Mesendoderm (in vitro differentiated cells): ENCODE measurements around the gene NR3C1.

ENCODE experiments used
- DNase-seq: peaks from one replicate; pipeline ENCODE4 v3.0.0; 2013
- H2AK5ac ChIP-seq: 2 replicates; pipeline ENCODE4 v1.6.1; 2013; ENCODE audit warnings: low read length, inconsistent platforms
- H2BK120ac ChIP-seq: 2 replicates; pipeline ENCODE4 v1.6.1; 2013; ENCODE audit warnings: low read depth, mild to moderate bottlenecking, low read length, moderate library complexity, mixed read lengths
- H2BK15ac ChIP-seq: replicated peaks from 2 replicates; pipeline ENCODE4 v1.6.1; 2013; ENCODE audit warnings: low read depth, mild to moderate bottlenecking, moderate library complexity
- H2BK5ac ChIP-seq: 2 replicates; pipeline ENCODE4 v1.6.1; 2013; ENCODE audit warnings: low read length, inconsistent platforms
- H3K18ac ChIP-seq: 2 replicates; pipeline ENCODE4 v1.6.1; 2013; ENCODE audit warnings: mild to moderate bottlenecking, low read length, mixed read lengths
- H3K23ac ChIP-seq: one replicate; pipeline ENCODE4 v1.6.1; 2013; ENCODE audit warnings: low read length
- H3K27ac ChIP-seq: 2 replicates; pipeline ENCODE4 v1.5.1; 2013; ENCODE audit warnings: low read depth, mild to moderate bottlenecking, inconsistent platforms, low read length, moderate library complexity
- H3K27me3 ChIP-seq: 2 replicates; pipeline ENCODE4 v1.6.1; 2013; ENCODE audit warnings: low read length, control low read depth, mild to moderate bottlenecking, inconsistent platforms; ENCODE audit not compliant: insufficient read depth, poor library complexity
- H3K36me3 ChIP-seq: 2 replicates; pipeline ENCODE4 v1.6.1; 2013; ENCODE audit warnings: low read length, inconsistent platforms; ENCODE audit not compliant: control insufficient read depth, insufficient read depth
- H3K4ac ChIP-seq: one replicate; pipeline ENCODE4 v1.6.1; 2013; ENCODE audit warnings: low read depth, mild to moderate bottlenecking, low read length, moderate library complexity
- H3K4me1 ChIP-seq: 2 replicates; pipeline ENCODE4 v1.6.1; 2013; ENCODE audit warnings: low read depth, low read length, inconsistent platforms; ENCODE audit not compliant: control insufficient read depth
- H3K4me2 ChIP-seq: 2 replicates; pipeline ENCODE4 v1.6.1; 2013; ENCODE audit warnings: low read length
- H3K4me3 ChIP-seq: 2 replicates; pipeline ENCODE4 v1.5.1; 2013; ENCODE audit warnings: mild to moderate bottlenecking, low read length
- H3K56ac ChIP-seq: one replicate; pipeline ENCODE4 v1.6.1; 2013; ENCODE audit warnings: low read length
- H3K79me1 ChIP-seq: 2 replicates; pipeline ENCODE4 v1.6.1; 2013; ENCODE audit warnings: low read length, inconsistent platforms
- H3K79me2 ChIP-seq: 2 replicates; pipeline ENCODE4 v1.6.1; 2013; ENCODE audit warnings: mild to moderate bottlenecking, low read length; ENCODE audit not compliant: control insufficient read depth, insufficient read depth
- H3K9ac ChIP-seq: 2 replicates; pipeline ENCODE4 v1.6.1; 2013; ENCODE audit warnings: low read length, inconsistent platforms
- H4K5ac ChIP-seq: one replicate; pipeline ENCODE4 v1.6.1; 2013; ENCODE audit warnings: low read length
- H4K8ac ChIP-seq: one replicate; pipeline ENCODE4 v1.6.1; 2013; ENCODE audit warnings: low read depth, mild to moderate bottlenecking, control low read depth, low read length, moderate library complexity
- WGBS: extraction: QIAGEN DNeasy Blood & Tissue Kit; methylation state at CpG from one replicate; pipeline ENCODE4 v1.1.7; 2013; ENCODE audit warnings: low lambda C conversion rate, missing lambda C conversion rate; ENCODE audit not compliant: insufficient coverage; ENCODE audit errors: extremely low coverage; 5-methylcytosine and 5-hydroxymethylcytosine counted together

NR3C1 gene

GRCh38 chr5:143445776-143446175 lies 42.3 kb upstream of the NR3C1 start:
- Histone ChIP-seq H3K56ac (no peak overlapping the region), H3K4me1 (peaks cover 3% of the 10 kb centered on the region), H3K36me3 (no peaks in the 10 kb centered on the region), H3K79me1 (no peaks in the 10 kb centered on the region), H3K4ac (no peak overlapping the region), H3K27ac (no peak overlapping the region), H3K27me3 (no peaks in the 10 kb centered on the region), H3K4me3 (no peak overlapping the region), H4K5ac (no peak overlapping the region), H3K23ac (no peak overlapping the region), H2BK120ac (no peak overlapping the region), H2BK5ac (no peak overlapping the region), H2AK5ac (no peak overlapping the region), H4K8ac (no peak overlapping the region), H3K9ac (no peak overlapping the region), H3K18ac (no peak overlapping the region), H3K79me2 (no peaks in the 10 kb centered on the region), H3K4me2 (no peak overlapping the region), H2BK15ac (no peak overlapping the region)
- peak; percentile 57 for DNase-seq
- WGBS, result no CpG with 5 or more reads among the region's 3 CpGs

GRCh38 chr5:143443330-143443729 lies 39.8 kb upstream of the NR3C1 start:
- H3K79me2 ChIP-seq, result no peaks in the 10 kb centered on the region
- DNase-seq, result no peak
- H3K4me1 ChIP-seq, result peaks cover 3% of the 10 kb centered on the region
- H3K23ac ChIP-seq, result no peak overlapping the region
- H2BK120ac ChIP-seq, result no peak overlapping the region
- H4K8ac ChIP-seq, result no peak overlapping the region
- H4K5ac ChIP-seq, result no peak overlapping the region
- H3K4me2 ChIP-seq, result no peak overlapping the region
- no peak overlapping the region for H3K4ac ChIP-seq
- H3K4me3 ChIP-seq, result no peak overlapping the region
- H2BK15ac ChIP-seq, result no peak overlapping the region
- H2AK5ac ChIP-seq, result no peak overlapping the region
- no peaks in the 10 kb centered on the region for H3K36me3 ChIP-seq
- no peaks in the 10 kb centered on the region for H3K27me3 ChIP-seq
- H3K56ac ChIP-seq, result no peak overlapping the region
- no peak overlapping the region for H2BK5ac ChIP-seq
- no peak overlapping the region for H3K9ac ChIP-seq
- no peaks in the 10 kb centered on the region for H3K79me1 ChIP-seq
- H3K27ac ChIP-seq, result no peak overlapping the region
- H3K18ac ChIP-seq, result no peak overlapping the region
- WGBS, result no CpG with 5 or more reads among the region's 1 CpG

- Histone ChIP-seq H4K8ac (no peak overlapping the region), H2BK15ac (no peak overlapping the region), H3K56ac (no peak overlapping the region), H3K23ac (no peak overlapping the region), H3K36me3 (no peaks in the 10 kb centered on the region), H3K4me3 (no peak overlapping the region), H3K79me2 (no peaks in the 10 kb centered on the region), H3K4me2 (no peak overlapping the region), H3K18ac (no peak overlapping the region), H3K27ac (no peak overlapping the region), H2AK5ac (no peak overlapping the region), H3K4ac (no peak overlapping the region), H4K5ac (no peak overlapping the region), H3K79me1 (no peaks in the 10 kb centered on the region), H2BK120ac (no peak overlapping the region), H3K27me3 (no peaks in the 10 kb centered on the region), H3K4me1 (peaks cover 3% of the 10 kb centered on the region), H3K9ac (no peak overlapping the region), H2BK5ac (no peak overlapping the region)
- no CpG with 5 or more reads among the region's 2 CpGs for WGBS
- no peak for DNase-seq
Observed at GRCh38 chr5:143442385-143442784, 38.9 kb upstream of the NR3C1 start.

GRCh38 chr5:143440448-143441115 lies 37.1 kb upstream of the NR3C1 start:
- Histone ChIP-seq H3K56ac (no peak overlapping the region), H3K4ac (no peak overlapping the region), H2BK120ac (no peak overlapping the region), H3K4me2 (no peak overlapping the region), H3K79me2 (no peaks in the 10 kb centered on the region), H3K36me3 (no peaks in the 10 kb centered on the region), H3K9ac (no peak overlapping the region), H3K27ac (no peak overlapping the region), H3K23ac (no peak overlapping the region), H3K79me1 (no peaks in the 10 kb centered on the region), H4K8ac (no peak overlapping the region), H4K5ac (no peak overlapping the region), H2BK5ac (no peak overlapping the region), H3K27me3 (no peaks in the 10 kb centered on the region), H2AK5ac (no peak overlapping the region), H3K4me1 (no peaks in the 10 kb centered on the region), H3K4me3 (no peak overlapping the region), H2BK15ac (no peak overlapping the region), H3K18ac (no peak overlapping the region)
- WGBS, result no CpG with 5 or more reads among the region's 2 CpGs
- no peak for DNase-seq

- H3K18ac ChIP-seq, result no peak overlapping the region
- H2BK15ac ChIP-seq, result no peak overlapping the region
- H3K4ac ChIP-seq, result no peak overlapping the region
- no peak overlapping the region for H3K9ac ChIP-seq
- no peak overlapping the region for H2AK5ac ChIP-seq
- H3K4me1 ChIP-seq, result no peaks in the 10 kb centered on the region
- no peak overlapping the region for H2BK5ac ChIP-seq
- WGBS, result no CpG with 5 or more reads among the region's 4 CpGs
- H3K79me2 ChIP-seq, result no peaks in the 10 kb centered on the region
- H3K56ac ChIP-seq, result no peak overlapping the region
- H3K23ac ChIP-seq, result no peak overlapping the region
- H3K4me3 ChIP-seq, result no peak overlapping the region
- H3K36me3 ChIP-seq, result no peaks in the 10 kb centered on the region
- no peak overlapping the region for H3K27ac ChIP-seq
- no peak overlapping the region for H2BK120ac ChIP-seq
- H3K27me3 ChIP-seq, result no peaks in the 10 kb centered on the region
- no peak for DNase-seq
- H3K79me1 ChIP-seq, result no peaks in the 10 kb centered on the region
- H4K8ac ChIP-seq, result no peak overlapping the region
- no peak overlapping the region for H4K5ac ChIP-seq
- H3K4me2 ChIP-seq, result no peak overlapping the region
Observed at GRCh38 chr5:143437666-143438273, 34.3 kb upstream of the NR3C1 start.

GRCh38 chr5:143436871-143437270 lies 33.4 kb upstream of the NR3C1 start:
- Histone ChIP-seq H3K27me3 (no peaks in the 10 kb centered on the region), H3K79me1 (no peaks in the 10 kb centered on the region), H4K5ac (no peak overlapping the region), H2AK5ac (no peak overlapping the region), H3K36me3 (no peaks in the 10 kb centered on the region), H3K4ac (no peak overlapping the region), H4K8ac (no peak overlapping the region), H3K79me2 (no peaks in the 10 kb centered on the region), H3K23ac (no peak overlapping the region), H3K9ac (no peak overlapping the region), H2BK5ac (no peak overlapping the region), H3K27ac (no peak overlapping the region), H3K56ac (no peak overlapping the region), H3K4me2 (no peak overlapping the region), H2BK120ac (no peak overlapping the region), H3K4me3 (no peak overlapping the region), H3K18ac (no peak overlapping the region), H2BK15ac (no peak overlapping the region), H3K4me1 (no peaks in the 10 kb centered on the region)
- WGBS, result no CpG with 5 or more reads among the region's 2 CpGs
- DNase-seq, result no peak
